Spleen (tissue), 11 donors: Measurements from ENCODE around the gene CLMN. TPM values are rescaled to one million over a fixed set of nuclear protein-coding genes. Genes with fewer than 3 reads are reported as not detected.

Experiments
- DNase-seq: peaks from one replicate; pipeline ENCODE4 v3.0.0-alpha.2; 2020
- H3K27ac ChIP-seq, 8 donors: fragments of 200-600 bp; sonication (generic) in 7 of 8; 1 replicate in 4 of 8; 2 replicates in 4 of 8; pipeline versions ENCODE4 v1.5.0 to v1.8.0; 2016 to 2021; ENCODE audit warnings: inconsistent platforms in 4 of 8, mild to moderate bottlenecking in 4 of 8, moderate library complexity in 1 of 8
- H3K27me3 ChIP-seq, 7 donors: fragments of 200-600 bp; sonication (generic) in 6 of 7; replicated peaks in 1 of 7; 1 replicate in 4 of 7; 2 replicates in 3 of 7; pipeline versions ENCODE4 v1.5.0 to v1.8.0; 2016 to 2021; ENCODE audit warnings: inconsistent platforms in 3 of 7, mild to moderate bottlenecking in 1 of 7
- H3K36me3 ChIP-seq, 6 donors: fragments of 200-600 bp; sonication (generic) in 5 of 6; 1 replicate in 4 of 6; 2 replicates in 2 of 6; pipeline versions ENCODE4 v1.5.0 to v1.8.0; 2016 to 2021; ENCODE audit warnings: inconsistent platforms in 2 of 6
- H3K4me1 ChIP-seq, 6 donors: fragments of 200-600 bp; sonication (generic) in 5 of 6; 1 replicate in 3 of 6; 2 replicates in 3 of 6; pipeline versions ENCODE4 v1.5.0 to v1.8.0; 2016 to 2021; ENCODE audit warnings: inconsistent platforms in 3 of 6
- H3K4me3 ChIP-seq, 8 donors: fragments of 200-600 bp; sonication (generic) in 7 of 8; 1 replicate in 4 of 8; 2 replicates in 4 of 8; pipeline versions ENCODE4 v1.5.0 to v1.8.0; 2016 to 2021; ENCODE audit warnings: inconsistent platforms in 4 of 8, mild to moderate bottlenecking in 4 of 8, moderate library complexity in 2 of 8
- H3K9me3 ChIP-seq, 8 donors: fragments of 200-600 bp; sonication (generic) in 7 of 8; 1 replicate in 4 of 8; 2 replicates in 4 of 8; pipeline versions ENCODE4 v1.5.0 to v1.8.0; 2016 to 2021; ENCODE audit warnings: inconsistent platforms in 4 of 8
- CTCF ChIP-seq, 11 experiments: fragments of 200-600 bp in 7 of 11; fragments of 450-650 bp in 4 of 11; sonication (generic) in 4 of 11; IDR thresholded peaks in 8 of 11; conservative IDR thresholded peaks in 3 of 11; 1 replicate in 7 of 11; 2 replicates in 4 of 11; pipeline versions ENCODE4 v1.4.0 to v1.8.0; 2016 to 2021; ENCODE audit warnings: antibody characterized with exemption in 11 of 11, inconsistent platforms in 4 of 11, mild to moderate bottlenecking in 1 of 11
- POLR2A ChIP-seq, 3 donors: fragments of 450-650 bp; IDR thresholded peaks; one replicate each; pipeline ENCODE4 v1.5.1; 2017; ENCODE audit warnings: antibody characterized with exemption in 3 of 3, mild to moderate bottlenecking in 1 of 3
- POLR2AphosphoS5 ChIP-seq, 3 donors: sonication (generic); formaldehyde crosslinking; IDR thresholded peaks; one replicate each; pipeline ENCODE4 v1.5.1; 2017; ENCODE audit warnings: antibody characterized with exemption in 3 of 3
- whole genome bisulfite sequencing, 5 donors: extraction: QIAGEN DNeasy Blood & Tissue Kit in 3 of 5; methylation state at CpG; one replicate each; pipeline versions ENCODE4 v1.1.5 to v1.1.7; 2013 to 2018; 5-methylcytosine and 5-hydroxymethylcytosine counted together
- intact Hi-C: fragments of 100-400 bp; cut with DNase I; formaldehyde crosslinking; loops from one replicate; pipeline ENCODE4 v1.15.0; 2023; ENCODE audit warnings: low total_unique reads
- polyA plus RNA-seq, 3 donors: library from polyadenylated mRNA; stranded (reverse); fragments of 200-250 nt; gene quantifications; one replicate each; pipeline ENCODE4 v1.2.1, GENCODE V29; 2013
- total RNA-seq, 7 donors: library from RNA; depleted of rRNA in 3 of 7; stranded (reverse); fragments of >200 nt in 3 of 7; fragmentation: NEBNext Ultra II Directional in 4 of 7; extraction: Animal tissue kit (Norgen Biotek cat#: 25700) in 4 of 7; gene quantifications; one replicate each; pipeline versions ENCODE4 v1.1.0 to v1.2.1, GENCODE V29; 2016 to 2021
- donor health status: healthy with polysubstance abuse.
- donor health status: DM: no; HTN: no; CAD: no; lungs with moderate emphysema.
- donor health status: DM: no; HTN: no; CAD: no.
- donor health status: Bipolar disorder and iron deficiency.
- donor health status: healthy.
- donor health status: DM: no; HTN: no; CAD: no.
- donor health status: DM: yes; HTN: yes; CAD: no.

CLMN gene
- total and polyA plus RNA-seq, 10 donors = 2.7 to 21.4 (median 14.8) TPM

GRCh38 chr14:95335071-95335470, 15.4 kb upstream of the CLMN start:
- no peak for DNase-seq
- Histone ChIP-seq H3K27me3 (peaks cover 0 to 13% (median 0%) of the 10 kb centered on the region in 7 donors), H3K4me3 (no peak overlapping the region), H3K27ac (no peak overlapping the region), H3K4me1 (no peaks in the 10 kb centered on the region), H3K9me3 (peaks cover 0 to 4% (median 0%) of the 10 kb centered on the region in 8 donors), H3K36me3 (no peaks in the 10 kb centered on the region)
- intact Hi-C loops = no loop called here
- WGBS, 5 donors = 82 to 86% (median 83%) methylated on average over 2 of the region's 2 CpGs
- TF ChIP-seq POLR2AphosphoS5 (IDR thresholded peaks at IDR 0.05) (no peak), POLR2A (IDR thresholded peaks at IDR 0.05) (no peak), CTCF (IDR thresholded peaks at IDR 0.05 in 8 of 11, conservative IDR thresholded peaks at IDR 0.05 in 3 of 11) (no peak)

- Histone ChIP-seq H3K36me3 (no peaks in the 10 kb centered on the region), H3K27ac (no peak overlapping the region), H3K4me1 (peaks cover 0 to 4% (median 0%) of the 10 kb centered on the region in 6 donors), H3K9me3 (peaks cover 0 to 4% (median 0%) of the 10 kb centered on the region in 8 donors), H3K4me3 (no peak overlapping the region), H3K27me3 (peaks cover 0 to 13% (median 0%) of the 10 kb centered on the region in 7 donors)
- WGBS, 5 donors = 80 to 84% (median 81%) methylated on average over 6 of the region's 6 CpGs
- no peak for DNase-seq
- intact Hi-C loops = no loop called here
- TF ChIP-seq CTCF (IDR thresholded peaks at IDR 0.05 in 8 of 11, conservative IDR thresholded peaks at IDR 0.05 in 3 of 11) = no peak
These were observed 14.3 kb upstream of the CLMN start for GRCh38 chr14:95334044-95334443.

DNA sequence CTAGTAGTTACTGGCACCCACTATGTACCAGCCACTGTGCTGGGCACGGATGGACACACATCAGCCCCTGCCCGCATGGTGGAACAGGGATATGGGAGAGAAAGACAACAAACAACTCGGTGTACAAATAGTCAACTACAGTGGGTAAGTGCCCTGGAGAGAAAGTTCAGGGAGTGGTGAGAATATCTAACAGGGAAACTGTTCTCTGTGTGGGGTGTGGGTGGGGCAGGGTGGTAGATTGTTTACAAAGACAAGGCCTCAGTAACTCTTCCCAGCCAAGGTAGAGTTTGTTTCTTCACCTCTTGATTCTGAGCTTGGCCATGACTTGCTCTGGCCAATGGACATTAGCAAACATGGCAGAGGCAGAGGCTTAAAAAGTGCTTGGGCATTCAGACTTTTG, 12.9 kb upstream of the CLMN start:
- peaks cover 0 to 4% (median 0%) of the 10 kb centered on the region in 8 donors for H3K9me3 ChIP-seq
- TF ChIP-seq CTCF (IDR thresholded peaks at IDR 0.05 in 8 of 11, conservative IDR thresholded peaks at IDR 0.05 in 3 of 11) (no peak), POLR2AphosphoS5 (IDR thresholded peaks at IDR 0.05) (no peak), POLR2A (IDR thresholded peaks at IDR 0.05) (no peak)
- H3K36me3 ChIP-seq = no peaks in the 10 kb centered on the region
- H3K4me3 ChIP-seq = no peak overlapping the region
- H3K4me1 ChIP-seq = peaks cover 0 to 17% (median under 1%) of the 10 kb centered on the region in 6 donors
- intact Hi-C loops = no loop called here
- peaks cover 0 to 12% (median 0%) of the 10 kb centered on the region in 7 donors for H3K27me3 ChIP-seq
- DNase-seq = no peak
- H3K27ac ChIP-seq = no peak overlapping the region
- 91 to 94% (median 93%) methylated on average over 3 of the region's 3 CpGs for WGBS, 5 donors

- H3K27ac ChIP-seq = no peak overlapping the region
- 70 to 78% (median 77%) methylated on average over 8 to 10 of the region's 10 CpGs for WGBS, 5 donors
- no peak for TF ChIP-seq POLR2A (IDR thresholded peaks at IDR 0.05)
- TF ChIP-seq CTCF (IDR thresholded peaks at IDR 0.05 in 8 of 11, conservative IDR thresholded peaks at IDR 0.05 in 3 of 11) = no peak
- no peak for TF ChIP-seq POLR2AphosphoS5 (IDR thresholded peaks at IDR 0.05)
- intact Hi-C loops = no loop called here
- H3K4me1 ChIP-seq = peaks cover 0 to 25% (median 8%) of the 10 kb centered on the region in 6 donors
- peaks cover 0 to 4% (median 0%) of the 10 kb centered on the region in 8 donors for H3K9me3 ChIP-seq
- peaks cover 0 to 5% (median 0%) of the 10 kb centered on the region in 7 donors for H3K27me3 ChIP-seq
- no peaks in the 10 kb centered on the region for H3K36me3 ChIP-seq
- no peak for DNase-seq
- H3K4me3 ChIP-seq = no peak overlapping the region
These were observed 12.2 kb upstream of the CLMN start for GRCh38 chr14:95331708-95332408.
